ENCODE results near the gene ARPC1A. TPM values are rescaled to one million over a fixed set of nuclear protein-coding genes. Genes with fewer than 3 reads are reported as not detected.

The ARPC1A gene
- total RNA-seq, 1 experiment from 2014 or later = 149 TPM

DNA sequence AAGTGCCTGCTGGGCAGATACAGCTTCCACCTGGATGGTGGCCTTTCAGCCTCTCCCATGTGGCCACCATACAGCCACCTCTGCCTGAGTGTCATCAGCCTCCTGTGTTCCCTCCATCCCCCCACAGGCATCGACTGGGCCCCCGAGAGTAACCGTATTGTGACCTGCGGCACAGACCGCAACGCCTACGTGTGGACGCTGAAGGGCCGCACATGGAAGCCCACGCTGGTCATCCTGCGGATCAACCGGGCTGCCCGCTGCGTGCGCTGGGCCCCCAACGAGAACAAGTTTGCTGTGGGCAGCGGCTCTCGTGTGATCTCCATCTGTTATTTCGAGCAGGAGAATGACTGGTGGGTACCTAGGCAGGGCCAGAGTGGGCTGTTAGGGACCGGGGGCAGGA is 62.2 kb downstream of the ARPC1A start:
- Mint-ChIP-seq H3K27ac (ENCODE audit: low read depth, unreplicated experiment) (no peak overlapping the region), H3K9me3 (ENCODE audit: unreplicated experiment) (no peaks in the 10 kb centered on the region), H3K27me3 (ENCODE audit: insufficient read depth, unreplicated experiment) (no peaks in the 10 kb centered on the region), H3K36me3 (ENCODE audit: insufficient read depth, unreplicated experiment) (peaks cover 76% of the 10 kb centered on the region), H3K4me1 (ENCODE audit: insufficient read depth, unreplicated experiment) (no peaks in the 10 kb centered on the region), H3K4me3 (ENCODE audit: unreplicated experiment) (no peak overlapping the region)
- TF ChIP-seq, protein P1, sequence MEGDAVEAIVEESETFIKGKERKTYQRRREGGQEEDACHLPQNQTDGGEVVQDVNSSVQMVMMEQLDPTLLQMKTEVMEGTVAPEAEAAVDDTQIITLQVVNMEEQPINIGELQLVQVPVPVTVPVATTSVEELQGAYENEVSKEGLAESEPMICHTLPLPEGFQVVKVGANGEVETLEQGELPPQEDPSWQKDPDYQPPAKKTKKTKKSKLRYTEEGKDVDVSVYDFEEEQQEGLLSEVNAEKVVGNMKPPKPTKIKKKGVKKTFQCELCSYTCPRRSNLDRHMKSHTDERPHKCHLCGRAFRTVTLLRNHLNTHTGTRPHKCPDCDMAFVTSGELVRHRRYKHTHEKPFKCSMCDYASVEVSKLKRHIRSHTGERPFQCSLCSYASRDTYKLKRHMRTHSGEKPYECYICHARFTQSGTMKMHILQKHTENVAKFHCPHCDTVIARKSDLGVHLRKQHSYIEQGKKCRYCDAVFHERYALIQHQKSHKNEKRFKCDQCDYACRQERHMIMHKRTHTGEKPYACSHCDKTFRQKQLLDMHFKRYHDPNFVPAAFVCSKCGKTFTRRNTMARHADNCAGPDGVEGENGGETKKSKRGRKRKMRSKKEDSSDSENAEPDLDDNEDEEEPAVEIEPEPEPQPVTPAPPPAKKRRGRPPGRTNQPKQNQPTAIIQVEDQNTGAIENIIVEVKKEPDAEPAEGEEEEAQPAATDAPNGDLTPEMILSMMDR (IDR thresholded peaks at IDR 0.05; ENCODE audit: unreplicated experiment) = no peak
- ChIA-PET POLR2A (interaction anchor here (1.1 to 3.1 kb wide), 2 partner anchors 19 to 35 kb away, joined by 4 to 9 read pairs; no protein-coding TSS in a partner anchor), CTCF (no interaction called here)
- DNase-seq (ENCODE audit: unreplicated experiment) = no peak
- intact Hi-C loops (cut with micrococcal nuclease) = no loop called here
- no TSS peak for BruUV-seq (replicated peaks)

DNA sequence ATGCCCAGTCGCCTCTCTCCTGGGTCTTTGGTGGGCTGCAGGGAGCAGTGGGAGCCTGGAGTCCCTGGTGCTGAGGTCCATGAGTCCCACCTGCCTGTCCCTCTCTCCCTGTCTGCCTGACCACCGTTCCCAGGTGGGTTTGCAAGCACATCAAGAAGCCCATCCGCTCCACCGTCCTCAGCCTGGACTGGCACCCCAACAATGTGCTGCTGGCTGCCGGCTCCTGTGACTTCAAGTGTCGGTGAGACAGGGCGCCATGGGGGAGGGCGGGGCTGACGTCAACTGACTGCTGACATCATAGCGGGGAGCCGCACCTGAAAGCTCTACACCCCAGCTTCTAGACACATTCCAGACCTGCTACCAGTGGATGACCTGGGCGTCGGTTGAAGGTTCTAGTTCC is 64.1 kb downstream of the ARPC1A start:
- TF ChIP-seq, protein P1 (IDR thresholded peaks at IDR 0.05; ENCODE audit: unreplicated experiment) = no peak
- intact Hi-C loops (cut with micrococcal nuclease) = no loop called here
- H3K27ac Mint-ChIP-seq (ENCODE audit: low read depth, unreplicated experiment) = no peak overlapping the region
- DNase-seq (ENCODE audit: unreplicated experiment) = no peak
- no peaks in the 10 kb centered on the region for H3K4me1 Mint-ChIP-seq (ENCODE audit: insufficient read depth, unreplicated experiment)
- BruUV-seq (replicated peaks) = no TSS peak
- H3K4me3 Mint-ChIP-seq (ENCODE audit: unreplicated experiment) = no peak overlapping the region
- no peaks in the 10 kb centered on the region for H3K27me3 Mint-ChIP-seq (ENCODE audit: insufficient read depth, unreplicated experiment)
- H3K36me3 Mint-ChIP-seq (ENCODE audit: insufficient read depth, unreplicated experiment) = peaks cover 87% of the 10 kb centered on the region
- ChIA-PET CTCF (interaction anchor here (1.0 to 1.2 kb wide), 2 partner anchors 9 to 18 kb away, joined by 3 read pairs; no protein-coding TSS in a partner anchor), POLR2A (interaction anchor here (0.7 to 3.1 kb wide), 3 partner anchors 10 to 40 kb away, joined by 3 to 9 read pairs (median 6); no protein-coding TSS in a partner anchor)
- no peaks in the 10 kb centered on the region for H3K9me3 Mint-ChIP-seq (ENCODE audit: unreplicated experiment)

DNA sequence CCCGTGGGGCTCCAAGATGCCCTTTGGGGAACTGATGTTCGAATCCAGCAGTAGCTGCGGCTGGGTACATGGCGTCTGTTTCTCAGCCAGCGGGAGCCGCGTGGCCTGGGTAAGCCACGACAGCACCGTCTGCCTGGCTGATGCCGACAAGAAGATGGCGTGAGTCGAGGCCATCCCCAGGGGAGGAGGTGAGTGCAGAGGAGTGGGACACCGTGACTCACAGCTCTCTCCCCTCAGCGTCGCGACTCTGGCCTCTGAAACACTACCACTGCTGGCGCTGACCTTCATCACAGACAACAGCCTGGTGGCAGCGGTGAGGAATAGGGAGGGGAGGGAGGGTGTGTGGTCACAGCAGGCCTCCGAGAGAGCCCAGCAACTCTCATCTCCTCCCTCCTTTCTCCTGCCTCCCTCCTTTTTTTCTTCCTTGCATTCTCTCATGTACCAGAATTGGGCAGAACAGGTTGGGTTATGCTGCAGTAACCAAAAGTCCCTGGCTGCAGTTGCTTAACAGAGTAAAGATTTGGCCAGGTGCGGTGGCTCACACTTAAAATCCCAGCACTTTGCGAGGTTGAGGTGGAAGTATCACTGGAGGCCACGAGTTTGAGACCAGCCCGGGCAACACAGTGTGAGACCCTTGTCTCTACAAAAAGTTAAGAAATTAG is 65.4 kb downstream of the ARPC1A start:
- BruUV-seq (replicated peaks) = no TSS peak
- intact Hi-C loops (cut with micrococcal nuclease) = no loop called here
- ChIA-PET CTCF (interaction anchor here (0.6 to 1.5 kb wide), 2 partner anchors 24 to 50 kb away, joined by 3 to 4 read pairs; no protein-coding TSS in a partner anchor), POLR2A (no interaction called here)
- H3K27ac Mint-ChIP-seq (ENCODE audit: low read depth, unreplicated experiment) = no peak overlapping the region
- no peaks in the 10 kb centered on the region for H3K9me3 Mint-ChIP-seq (ENCODE audit: unreplicated experiment)
- H3K27me3 Mint-ChIP-seq (ENCODE audit: insufficient read depth, unreplicated experiment) = no peaks in the 10 kb centered on the region
- no peak for DNase-seq (ENCODE audit: unreplicated experiment)
- peaks cover 93% of the 10 kb centered on the region for H3K36me3 Mint-ChIP-seq (ENCODE audit: insufficient read depth, unreplicated experiment)
- H3K4me3 Mint-ChIP-seq (ENCODE audit: unreplicated experiment) = no peak overlapping the region
- no peaks in the 10 kb centered on the region for H3K4me1 Mint-ChIP-seq (ENCODE audit: insufficient read depth, unreplicated experiment)
- TF ChIP-seq, protein P1 (IDR thresholded peaks at IDR 0.05; ENCODE audit: unreplicated experiment) = no peak

DNA sequence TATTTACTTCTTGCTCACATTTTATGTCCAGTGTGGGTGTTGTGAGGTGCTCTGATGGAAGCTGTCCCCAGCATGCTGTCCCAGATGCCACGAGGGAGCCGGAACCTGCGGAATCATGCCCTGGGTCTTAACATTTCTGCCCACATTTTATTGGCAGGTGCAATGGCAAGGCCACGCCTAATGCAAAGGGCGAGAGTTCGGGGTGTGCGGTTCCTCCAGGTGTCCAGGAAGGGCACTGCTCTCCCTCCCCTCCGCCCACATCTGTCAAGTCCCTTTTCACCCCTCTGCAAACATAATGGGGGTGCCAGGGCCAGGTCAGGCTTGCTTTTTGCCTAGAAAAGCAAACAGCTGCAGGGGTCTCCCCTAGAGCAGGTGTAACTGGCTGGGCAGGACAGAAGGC is 66.3 kb downstream of the ARPC1A start:
- TF ChIP-seq, protein P1 (IDR thresholded peaks at IDR 0.05; ENCODE audit: unreplicated experiment) = no peak
- Mint-ChIP-seq H3K4me1 (ENCODE audit: insufficient read depth, unreplicated experiment) (no peaks in the 10 kb centered on the region), H3K27ac (ENCODE audit: low read depth, unreplicated experiment) (no peak overlapping the region), H3K27me3 (ENCODE audit: insufficient read depth, unreplicated experiment) (no peaks in the 10 kb centered on the region), H3K36me3 (ENCODE audit: insufficient read depth, unreplicated experiment) (peaks cover 95% of the 10 kb centered on the region), H3K9me3 (ENCODE audit: unreplicated experiment) (no peaks in the 10 kb centered on the region), H3K4me3 (ENCODE audit: unreplicated experiment) (no peak overlapping the region)
- no peak for DNase-seq (ENCODE audit: unreplicated experiment)
- POLR2A ChIA-PET = interaction anchor here (3.1 kb wide), 1 partner anchor 16 kb away, joined by 12 read pairs; the partner anchor contains the start of genes BUD31 and PDAP1
- intact Hi-C loops (cut with micrococcal nuclease) = no loop called here
- BruUV-seq (replicated peaks) = no TSS peak
- CTCF ChIA-PET = interaction anchor here (0.6 to 1.5 kb wide), 2 partner anchors 8 to 23 kb away, joined by 3 to 4 read pairs; no protein-coding TSS in a partner anchor
